ENCODE measurements around the gene OPCML.

The OPCML gene

DNA sequence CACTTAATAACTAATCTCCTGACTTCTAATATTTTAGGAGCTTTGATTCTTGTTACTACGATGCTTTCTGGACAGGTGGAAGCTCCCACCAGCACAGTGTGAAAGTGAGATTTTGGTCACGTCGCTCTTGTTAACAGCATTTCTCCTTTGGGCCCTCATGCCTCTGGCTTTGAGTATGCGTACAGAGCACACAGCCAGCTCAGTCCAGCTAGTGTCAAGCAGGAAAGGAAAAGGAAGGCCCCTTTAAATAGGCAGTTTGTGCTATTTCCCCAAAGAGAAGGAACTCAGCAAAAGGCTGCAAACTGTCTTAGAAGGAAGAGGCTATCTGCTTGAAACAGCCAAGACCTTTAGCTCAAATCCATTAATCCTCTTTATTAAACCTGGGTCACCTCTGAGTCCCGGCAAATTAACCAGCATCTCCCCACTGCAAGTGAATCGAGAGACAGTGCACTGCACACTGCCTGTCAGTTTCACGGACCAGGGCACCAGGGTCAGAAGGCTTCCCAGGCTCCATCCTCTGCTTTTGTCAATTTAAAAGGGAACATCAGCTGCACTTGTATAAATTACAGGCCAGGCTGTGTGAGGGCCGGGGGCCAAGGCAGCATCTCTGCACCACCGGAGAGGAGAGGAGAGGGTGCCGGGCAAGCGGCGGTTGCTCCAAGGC, 34.7 kb downstream of the OPCML start:
- DNase-seq (ENCODE audit: low read depth, low spot score), result no peak
- TF ChIP-seq, protein P1, sequence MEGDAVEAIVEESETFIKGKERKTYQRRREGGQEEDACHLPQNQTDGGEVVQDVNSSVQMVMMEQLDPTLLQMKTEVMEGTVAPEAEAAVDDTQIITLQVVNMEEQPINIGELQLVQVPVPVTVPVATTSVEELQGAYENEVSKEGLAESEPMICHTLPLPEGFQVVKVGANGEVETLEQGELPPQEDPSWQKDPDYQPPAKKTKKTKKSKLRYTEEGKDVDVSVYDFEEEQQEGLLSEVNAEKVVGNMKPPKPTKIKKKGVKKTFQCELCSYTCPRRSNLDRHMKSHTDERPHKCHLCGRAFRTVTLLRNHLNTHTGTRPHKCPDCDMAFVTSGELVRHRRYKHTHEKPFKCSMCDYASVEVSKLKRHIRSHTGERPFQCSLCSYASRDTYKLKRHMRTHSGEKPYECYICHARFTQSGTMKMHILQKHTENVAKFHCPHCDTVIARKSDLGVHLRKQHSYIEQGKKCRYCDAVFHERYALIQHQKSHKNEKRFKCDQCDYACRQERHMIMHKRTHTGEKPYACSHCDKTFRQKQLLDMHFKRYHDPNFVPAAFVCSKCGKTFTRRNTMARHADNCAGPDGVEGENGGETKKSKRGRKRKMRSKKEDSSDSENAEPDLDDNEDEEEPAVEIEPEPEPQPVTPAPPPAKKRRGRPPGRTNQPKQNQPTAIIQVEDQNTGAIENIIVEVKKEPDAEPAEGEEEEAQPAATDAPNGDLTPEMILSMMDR (IDR thresholded peaks at IDR 0.05; ENCODE audit: insufficient read depth, low read length, missing control alignments), result no peak
- ChIA-PET POLR2A (no interaction called here), CTCF (no interaction called here)
- no peak overlapping the region for H3K4me3 ChIP-seq (ENCODE audit: low read depth, low read length)

DNA sequence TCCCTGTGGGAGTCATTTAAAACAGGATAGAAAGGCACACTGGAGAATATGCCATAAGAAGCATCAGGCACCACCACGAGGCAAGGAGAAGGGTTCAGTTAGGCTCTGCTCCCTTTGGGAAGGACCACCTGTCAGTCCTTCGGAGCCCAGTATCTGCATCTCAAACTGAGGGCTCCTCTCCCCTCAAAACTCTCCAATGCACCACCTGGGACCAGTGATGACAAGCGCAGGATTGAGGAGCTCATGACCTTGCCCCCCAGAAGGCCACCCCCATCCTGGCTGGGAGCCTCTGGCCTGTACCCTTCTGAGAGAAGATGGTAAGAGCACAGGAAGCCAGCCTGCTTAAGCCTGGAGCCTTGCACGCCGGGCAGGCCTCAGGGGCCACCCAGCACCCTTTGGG, 39.4 kb downstream of the OPCML start:
- CTCF ChIA-PET, result no interaction called here
- TF ChIP-seq, protein P1 (IDR thresholded peaks at IDR 0.05; ENCODE audit: insufficient read depth, low read length, missing control alignments), result no peak

GRCh38 chr11:133491680-133492383, 40.5 kb downstream of the OPCML start:
- no peak for DNase-seq (ENCODE audit: low read depth, low spot score)
- ChIA-PET POLR2A (no interaction called here), CTCF (no interaction called here)
- no peak overlapping the region for H3K4me3 ChIP-seq (ENCODE audit: low read depth, low read length)
- TF ChIP-seq, protein P1 (IDR thresholded peaks at IDR 0.05; ENCODE audit: insufficient read depth, low read length, missing control alignments), result no peak

More for the DNA sequence above, 39.4 kb downstream of the OPCML start:
- POLR2A ChIA-PET, result no interaction called here
- DNase-seq (ENCODE audit: low read depth, low spot score), result no peak
- H3K4me3 ChIP-seq (ENCODE audit: low read depth, low read length), result no peak overlapping the region

- no peak overlapping the region for H3K4me3 ChIP-seq (ENCODE audit: low read depth, low read length)
- TF ChIP-seq, protein P1 (IDR thresholded peaks at IDR 0.05; ENCODE audit: insufficient read depth, low read length, missing control alignments), result no peak
- ChIA-PET CTCF (no interaction called here), POLR2A (no interaction called here)
- DNase-seq (ENCODE audit: low read depth, low spot score), result no peak
These were observed 51.6 kb downstream of the OPCML start for GRCh38 chr11:133480722-133481121.

DNA sequence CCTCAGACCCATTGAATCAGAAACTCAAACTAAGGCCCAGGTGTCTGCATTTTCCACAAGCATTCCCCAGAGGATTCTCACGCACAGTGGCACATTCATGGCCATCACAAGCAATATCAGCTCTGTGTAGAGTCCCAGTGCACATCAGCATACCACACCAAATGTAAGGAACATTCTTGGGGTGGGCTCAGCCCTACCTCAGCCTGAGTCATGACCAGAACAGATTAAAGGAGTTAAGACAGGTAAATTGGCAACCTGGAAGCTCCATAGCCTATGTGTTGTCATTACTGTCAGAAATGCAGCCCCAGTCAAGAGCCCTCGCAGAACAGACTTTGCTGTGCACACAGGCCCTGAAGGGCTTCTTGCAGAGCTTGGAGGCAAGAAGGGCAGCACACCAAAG, 53.1 kb downstream of the OPCML start:
- no peak overlapping the region for H3K4me3 ChIP-seq (ENCODE audit: low read depth, low read length)
- TF ChIP-seq, protein P1 (IDR thresholded peaks at IDR 0.05; ENCODE audit: insufficient read depth, low read length, missing control alignments), result no peak
- ChIA-PET POLR2A (no interaction called here), CTCF (no interaction called here)
- no peak for DNase-seq (ENCODE audit: low read depth, low spot score)

- CTCF ChIA-PET, result no interaction called here
- DNase-seq (ENCODE audit: low read depth, low spot score), result no peak
- H3K4me3 ChIP-seq (ENCODE audit: low read depth, low read length), result no peak overlapping the region
- TF ChIP-seq, protein P1 (IDR thresholded peaks at IDR 0.05; ENCODE audit: insufficient read depth, low read length, missing control alignments), result no peak
- POLR2A ChIA-PET, result no interaction called here
These were observed 55.1 kb downstream of the OPCML start for GRCh38 chr11:133477251-133477625.
